ENCODE measurements around the gene WDTC1.

The WDTC1 gene

DNA sequence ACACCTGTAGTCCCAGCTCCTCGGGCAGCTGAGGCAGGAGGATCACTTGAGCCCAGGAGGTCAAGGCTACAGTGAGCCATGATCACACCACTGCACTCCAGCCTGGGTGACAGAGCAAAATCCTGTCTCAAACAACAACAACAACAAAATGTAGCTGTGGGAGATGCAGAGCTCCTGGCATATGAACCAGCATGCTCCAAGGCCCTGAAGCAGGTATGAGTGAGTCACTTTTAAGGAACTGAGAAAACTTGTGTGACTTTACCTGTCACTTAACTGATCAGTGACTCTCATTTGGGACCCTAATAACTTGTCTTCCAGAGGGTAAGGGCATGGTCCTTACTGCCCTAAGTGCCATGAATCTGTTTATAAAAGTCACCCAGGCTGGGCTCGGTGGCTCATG lies 68.2 kb downstream of the WDTC1 start:
- no peak for DNase-seq

- DNase-seq = no peak
Observed at GRCh38 chr1:27303509-27303908, 69.1 kb downstream of the WDTC1 start.

- DNase-seq = no peak
Observed at GRCh38 chr1:27306071-27306470, 71.6 kb downstream of the WDTC1 start.

GRCh38 chr1:27306892-27307761 lies 72.7 kb downstream of the WDTC1 start:
- DNase-seq = no peak

DNA sequence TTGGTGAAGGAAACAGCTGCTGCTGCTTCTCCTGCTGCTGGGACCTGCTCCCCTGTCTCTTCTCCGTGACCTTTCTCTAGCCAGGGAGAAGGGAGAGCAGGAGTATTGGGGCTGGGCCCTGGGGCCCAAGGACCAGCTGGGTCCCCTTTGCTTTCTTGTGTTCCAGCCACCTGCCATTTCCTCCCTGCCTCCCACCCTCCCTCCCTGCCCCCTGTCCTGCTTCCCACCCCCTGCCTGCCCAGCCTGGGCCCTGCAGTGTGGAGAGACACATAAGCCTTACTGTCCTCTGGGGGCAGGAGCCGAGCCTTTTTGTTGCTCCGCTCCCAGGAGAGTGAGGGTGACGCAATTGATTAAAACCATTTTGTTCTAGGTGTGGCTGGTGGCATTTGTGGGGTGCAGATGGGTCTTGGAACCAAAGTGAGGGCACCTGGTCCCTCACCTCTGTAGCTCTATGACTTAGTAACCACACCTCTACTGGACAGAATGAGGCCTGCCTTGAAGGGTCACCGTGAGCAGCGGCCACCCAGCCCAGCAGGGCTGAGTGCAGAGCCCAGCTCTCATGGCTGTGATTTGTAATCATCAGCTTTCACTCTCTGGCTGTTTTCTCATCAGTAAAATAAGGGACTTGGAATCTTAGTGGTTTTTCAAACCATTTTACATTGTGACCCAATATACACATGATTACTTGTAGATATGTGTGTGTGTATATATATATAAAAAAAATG lies 73.6 kb downstream of the WDTC1 start:
- DNase-seq = no peak

DNA sequence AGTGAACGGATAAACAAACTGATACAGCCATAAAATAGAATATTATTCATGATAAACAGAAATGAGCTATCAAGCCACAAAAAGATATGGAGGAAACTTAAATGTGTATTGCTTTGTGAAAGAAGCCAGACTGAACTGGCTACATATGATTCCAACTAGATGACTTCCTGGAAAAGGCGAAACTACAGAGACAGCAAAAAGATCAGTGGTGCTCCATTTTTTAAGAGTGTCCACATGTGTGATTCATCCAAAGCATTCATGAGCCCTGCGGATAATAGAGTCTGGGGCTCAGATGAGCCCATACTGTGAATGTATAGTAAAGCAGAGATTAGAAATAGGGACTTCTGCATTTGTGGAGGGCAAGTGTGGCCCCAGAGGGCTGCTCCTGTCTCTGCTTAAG lies 79.7 kb downstream of the WDTC1 start:
- no peak for DNase-seq

GRCh38 chr1:27314737-27315136 lies 80.3 kb downstream of the WDTC1 start:
- no peak for DNase-seq

GRCh38 chr1:27316860-27317259 lies 82.4 kb downstream of the WDTC1 start:
- DNase-seq = no peak

GRCh38 chr1:27318136-27318535 lies 83.7 kb downstream of the WDTC1 start:
- DNase-seq = no peak

- no peak for DNase-seq
Observed at GRCh38 chr1:27318596-27318995, 84.2 kb downstream of the WDTC1 start.

GRCh38 chr1:27321813-27322568 lies 87.6 kb downstream of the WDTC1 start, which contains the start of gene TMEM222:
TMEM222 (plus strand) TSS chr1:27322163; CDS start chr1:27322198, 35 bp downstream.
- peak; percentile 94 for DNase-seq

DNA sequence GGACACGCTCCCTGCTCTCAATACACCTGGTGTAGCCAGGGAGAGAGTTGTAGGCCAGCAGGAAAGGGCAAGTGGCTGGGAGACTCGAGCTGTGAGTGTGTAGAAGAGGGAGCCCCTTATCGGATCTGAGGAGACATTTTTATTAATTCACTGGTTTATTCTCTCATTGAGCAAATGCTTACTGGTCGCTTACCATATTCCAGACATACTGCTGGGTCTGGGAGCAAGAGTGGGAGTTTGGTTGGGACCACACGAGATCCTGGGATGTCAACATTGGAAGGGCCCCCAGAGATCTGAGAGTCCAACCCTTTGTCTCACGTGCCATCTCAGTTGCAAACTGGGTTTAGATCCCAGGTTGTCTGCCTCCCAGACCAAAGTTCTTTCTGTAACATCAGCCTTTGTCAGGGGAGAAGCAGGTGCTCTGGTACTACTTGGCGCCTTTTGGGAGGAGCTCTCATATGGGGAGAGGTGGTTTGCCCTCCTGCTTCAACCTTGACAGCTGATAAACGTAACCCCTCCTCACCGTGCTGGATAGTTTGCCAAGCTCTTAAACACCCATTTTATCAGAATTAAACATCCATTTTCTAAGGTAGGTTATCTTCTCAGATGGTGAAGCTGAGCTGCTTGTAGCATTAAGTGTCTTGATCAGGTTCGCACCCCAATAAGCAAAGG lies 88.3 kb downstream of the WDTC1 start:
- DNase-seq = no peak

DNA sequence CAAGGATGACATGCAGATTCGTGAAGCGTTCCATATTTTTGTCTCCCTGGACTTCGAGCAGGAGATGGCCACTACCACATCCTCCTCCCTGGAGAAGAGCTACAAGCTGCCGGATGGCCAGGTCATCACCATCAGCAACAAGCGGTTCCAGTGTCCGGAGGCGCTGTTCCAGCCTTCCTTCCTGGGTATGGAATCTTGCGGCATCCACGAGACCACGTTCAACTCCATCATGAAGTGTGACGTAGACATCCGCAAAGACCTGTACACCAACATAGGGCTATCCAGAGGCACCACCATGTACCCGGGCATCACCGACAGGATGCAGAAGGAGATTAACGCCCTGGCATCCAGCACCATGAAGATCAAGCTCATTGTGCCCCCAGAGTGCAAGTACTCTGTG lies 90.9 kb downstream of the WDTC1 start:
- no peak for DNase-seq

- DNase-seq = no peak
Observed at GRCh38 chr1:27327964-27328363, 93.5 kb downstream of the WDTC1 start.

DNA sequence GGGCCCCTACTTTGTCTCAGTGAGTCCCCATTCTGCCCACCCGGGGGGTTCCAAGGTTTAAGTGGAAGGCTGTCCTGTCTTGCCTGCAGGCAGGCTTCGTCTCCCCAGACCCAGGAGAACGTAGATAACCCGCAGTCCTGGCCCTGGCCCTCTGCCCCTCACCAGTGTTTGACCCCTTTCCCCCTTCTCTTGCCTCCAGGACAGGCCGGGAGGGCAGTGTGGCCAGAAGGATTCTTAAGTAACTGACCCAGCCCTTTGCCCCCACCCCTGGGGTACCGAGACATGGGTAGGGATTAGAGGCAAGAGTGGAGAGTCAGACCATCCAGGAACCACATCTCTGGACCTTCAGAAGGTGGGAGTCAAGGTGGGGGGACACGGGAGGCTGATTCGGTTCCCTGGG lies 96.4 kb downstream of the WDTC1 start:
- DNase-seq = no peak

DNA sequence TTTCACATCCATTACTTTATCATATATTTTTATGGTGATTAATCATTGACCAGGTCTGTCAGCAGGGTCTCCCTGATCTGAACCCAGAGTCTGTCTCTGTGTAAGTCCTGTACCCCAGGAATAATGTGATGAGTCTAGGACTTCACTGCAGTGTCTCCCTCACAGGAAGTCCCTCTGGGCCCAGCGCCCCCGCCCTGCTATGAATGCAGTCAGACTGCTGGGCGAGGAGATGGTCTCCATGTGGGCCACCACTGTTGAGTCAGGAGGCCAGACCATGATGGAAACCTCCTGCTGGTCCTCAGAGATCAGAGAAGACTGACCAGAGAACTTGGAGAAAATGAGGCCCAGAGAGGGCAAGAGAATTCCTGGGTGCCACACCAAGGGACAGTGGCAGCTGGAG lies 97.0 kb downstream of the WDTC1 start:
- no peak for DNase-seq

DNA sequence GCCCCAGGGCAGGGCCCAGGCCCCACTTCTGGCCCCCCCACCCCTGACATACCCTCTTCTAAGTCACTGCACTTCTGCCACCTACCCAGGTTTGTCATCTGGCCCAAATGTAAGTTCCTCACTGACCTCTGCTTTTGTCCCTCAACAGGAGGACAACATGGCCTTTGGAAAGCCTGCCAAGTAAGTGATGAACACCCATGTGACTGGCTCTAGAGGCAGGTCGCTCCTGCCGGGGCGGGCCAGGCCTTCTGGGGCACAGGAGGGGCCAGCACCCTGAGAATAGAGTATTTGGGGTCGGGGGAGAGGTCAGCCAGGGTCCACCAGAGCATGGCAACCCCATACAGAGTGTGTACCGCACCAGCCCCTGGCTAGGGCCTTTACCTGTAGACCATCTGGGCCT lies 97.5 kb downstream of the WDTC1 start:
- DNase-seq = no peak

DNA sequence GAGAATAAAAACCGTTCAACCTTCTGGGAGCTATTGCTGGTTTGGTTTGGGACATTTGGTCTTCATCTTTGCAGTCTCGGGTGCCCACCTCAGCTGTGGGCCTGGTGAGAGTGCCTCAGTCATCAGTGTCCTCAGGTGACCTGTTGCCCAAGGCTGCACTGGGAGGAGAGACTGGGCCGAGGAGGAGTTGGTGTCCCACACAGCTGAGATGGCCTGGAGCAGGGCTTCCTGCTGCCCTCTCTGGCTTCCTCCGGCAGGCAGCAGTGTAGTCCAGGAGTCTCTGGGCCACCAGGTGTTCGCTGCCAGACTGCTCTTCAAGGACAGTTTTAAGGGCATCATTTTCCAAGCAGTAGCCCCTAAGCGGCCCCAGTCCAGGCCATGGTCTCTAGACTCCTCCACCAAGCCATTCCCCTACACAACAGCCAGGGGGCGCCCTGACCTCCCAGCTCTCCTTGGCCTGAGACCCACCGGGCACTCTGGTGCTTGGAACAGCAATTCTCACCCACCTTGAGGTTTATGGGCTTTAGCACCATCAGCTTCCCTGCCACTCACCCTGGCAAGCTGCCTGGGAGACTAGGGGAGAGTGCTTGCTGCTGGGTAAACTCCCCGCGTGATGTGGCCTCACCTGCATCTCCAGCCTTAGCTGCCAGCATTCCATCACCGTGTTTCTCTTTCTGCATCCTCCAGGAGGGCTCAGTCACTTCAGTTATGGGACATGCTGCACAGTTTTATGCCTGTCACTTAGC lies 98.3 kb downstream of the WDTC1 start:
- peak; percentile 32 for DNase-seq

- no peak for DNase-seq
Observed at GRCh38 chr1:27333717-27334279, 99.4 kb downstream of the WDTC1 start.

DNA sequence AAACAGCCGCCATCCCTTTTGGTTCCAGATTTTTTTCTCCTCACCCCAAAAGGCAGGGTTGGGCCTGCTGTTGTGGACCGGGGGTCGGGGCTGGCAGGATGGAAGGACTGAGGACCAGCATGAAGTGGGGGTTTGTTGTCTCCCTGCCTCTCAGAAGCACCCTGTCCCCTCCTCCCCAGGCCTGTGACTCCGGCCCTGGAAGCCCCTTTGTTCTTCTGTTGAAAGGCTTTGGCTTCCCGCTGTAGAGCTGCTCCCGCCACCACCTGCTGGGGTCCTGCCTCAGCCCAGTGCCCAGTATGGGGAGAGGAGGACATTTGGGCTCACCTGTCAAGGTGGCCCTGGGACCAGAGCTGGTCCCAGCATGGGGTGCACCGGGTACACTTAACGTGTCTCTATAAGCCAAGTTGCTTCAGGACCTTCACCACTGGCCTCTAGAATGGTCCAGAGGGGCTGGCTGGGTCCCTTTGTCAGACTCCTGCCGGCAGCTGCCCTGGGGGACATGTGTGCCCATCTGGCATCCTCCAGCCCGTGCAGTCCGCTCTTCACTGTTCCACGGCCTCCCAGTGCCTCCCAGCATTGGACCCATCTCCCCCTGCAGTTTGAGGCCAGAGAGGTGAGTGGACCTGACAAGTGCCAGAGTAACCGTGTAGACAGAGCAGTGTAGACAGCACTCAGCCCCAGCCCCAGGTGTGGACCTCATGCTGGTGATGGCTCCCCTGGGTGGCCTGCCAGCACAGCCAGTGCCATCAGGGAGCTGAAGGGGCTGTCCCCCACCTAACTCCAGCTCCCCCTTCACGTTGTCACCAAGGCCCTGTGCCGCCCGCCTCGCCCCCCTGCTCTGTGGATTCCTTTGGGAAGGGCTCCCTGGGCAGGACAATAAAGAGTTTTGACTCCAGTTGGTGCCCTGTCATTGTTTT lies 101.3 kb downstream of the WDTC1 start:
- DNase-seq = no peak

DNA sequence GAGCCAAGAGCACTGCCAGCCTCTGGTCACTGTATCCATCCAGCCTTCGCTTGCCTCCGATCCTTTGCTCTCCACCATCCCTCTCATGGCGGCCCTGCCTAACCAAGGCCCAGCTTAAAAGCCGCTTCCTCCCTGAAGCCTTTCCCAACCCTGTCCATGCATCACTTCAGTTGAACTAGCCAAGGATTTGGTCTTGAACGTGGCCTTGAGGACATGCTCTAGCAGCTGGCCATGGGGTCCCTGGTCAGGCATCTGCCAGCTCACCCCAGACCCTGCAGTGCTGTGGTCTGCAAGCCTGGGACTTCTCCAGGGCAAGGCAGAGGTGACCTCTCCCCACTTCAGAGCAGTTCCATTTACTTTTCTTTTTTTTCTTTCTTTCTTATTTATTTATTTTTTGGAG lies 102.3 kb downstream of the WDTC1 start:
- no peak for DNase-seq

Data from stimulated activated naive CD4-positive, alpha-beta T cell treated with Interleukin-2 at 50 U/mL for 16 hours (primary cell).